ENCODE measurements around the gene ATOH8. TPM values are rescaled to one million over a fixed set of nuclear protein-coding genes. Genes with fewer than 3 reads are reported as not detected.

ATOH8 gene
- polyA plus RNA-seq, 1 donor (not counting 4 experiments of a cell fraction or from before 2014, with no cell fraction given): not detected

DNA sequence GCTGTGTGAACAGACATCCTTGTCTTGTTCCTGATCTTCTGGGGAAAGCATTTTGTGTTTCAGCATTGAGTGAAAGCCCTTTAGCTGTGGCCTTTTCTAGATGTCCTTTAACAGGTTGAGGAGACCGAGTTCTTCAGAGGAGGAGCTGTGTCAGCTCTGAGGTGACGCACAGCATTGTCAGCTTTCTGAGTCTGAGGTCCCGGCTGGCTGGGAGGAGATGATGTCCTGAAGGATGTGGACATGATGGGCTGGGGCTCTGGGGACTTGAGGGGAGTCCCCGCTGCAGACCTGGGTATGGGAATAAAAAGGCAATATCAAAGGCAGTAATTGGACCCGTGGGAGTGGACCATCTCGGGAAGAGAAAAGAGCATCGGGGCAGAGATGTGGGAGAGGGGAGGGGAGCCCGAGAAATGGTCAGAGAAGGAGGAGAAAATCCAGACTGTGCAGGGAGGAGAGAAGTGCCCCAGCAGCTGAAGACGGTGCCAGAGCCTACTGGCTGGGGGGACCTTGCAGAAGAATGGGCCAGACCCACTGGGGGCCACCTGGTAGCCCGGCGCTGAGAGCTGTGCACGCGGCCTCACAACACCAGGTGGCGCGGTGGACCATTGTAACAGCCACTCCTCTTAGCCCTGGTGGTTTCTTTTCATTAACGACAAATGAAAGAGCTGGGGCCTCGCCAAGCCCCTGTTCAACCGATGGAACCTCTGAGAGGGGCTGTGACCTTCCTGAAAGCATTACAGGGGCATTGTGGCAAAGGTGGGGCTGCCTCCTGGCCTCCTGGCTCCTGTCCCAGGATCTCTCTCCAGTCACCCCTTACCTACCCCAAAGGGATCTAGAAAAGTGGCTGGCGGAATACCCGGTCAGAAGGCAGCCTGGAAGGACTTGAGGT lies 73.4 kb downstream of the ATOH8 start:
- TF ChIP-seq EZH2 (IDR thresholded peaks at IDR 0.05; ENCODE audit: low read length): no peak
- TF ChIP-seq, protein P1, sequence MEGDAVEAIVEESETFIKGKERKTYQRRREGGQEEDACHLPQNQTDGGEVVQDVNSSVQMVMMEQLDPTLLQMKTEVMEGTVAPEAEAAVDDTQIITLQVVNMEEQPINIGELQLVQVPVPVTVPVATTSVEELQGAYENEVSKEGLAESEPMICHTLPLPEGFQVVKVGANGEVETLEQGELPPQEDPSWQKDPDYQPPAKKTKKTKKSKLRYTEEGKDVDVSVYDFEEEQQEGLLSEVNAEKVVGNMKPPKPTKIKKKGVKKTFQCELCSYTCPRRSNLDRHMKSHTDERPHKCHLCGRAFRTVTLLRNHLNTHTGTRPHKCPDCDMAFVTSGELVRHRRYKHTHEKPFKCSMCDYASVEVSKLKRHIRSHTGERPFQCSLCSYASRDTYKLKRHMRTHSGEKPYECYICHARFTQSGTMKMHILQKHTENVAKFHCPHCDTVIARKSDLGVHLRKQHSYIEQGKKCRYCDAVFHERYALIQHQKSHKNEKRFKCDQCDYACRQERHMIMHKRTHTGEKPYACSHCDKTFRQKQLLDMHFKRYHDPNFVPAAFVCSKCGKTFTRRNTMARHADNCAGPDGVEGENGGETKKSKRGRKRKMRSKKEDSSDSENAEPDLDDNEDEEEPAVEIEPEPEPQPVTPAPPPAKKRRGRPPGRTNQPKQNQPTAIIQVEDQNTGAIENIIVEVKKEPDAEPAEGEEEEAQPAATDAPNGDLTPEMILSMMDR (optimal IDR thresholded peaks at IDR 0.05 in 1 of 3, IDR thresholded peaks at IDR 0.05 in 1 of 3, conservative IDR thresholded peaks at IDR 0.05 in 1 of 3; ENCODE audit: extremely low read depth in 1 of 3, insufficient read depth in 2 of 3, low read length in 3 of 3): peak; percentile 73 to 90 (median 85)
- peak overlapping the region; percentile 85 for H2AFZ ChIP-seq (ENCODE audit: control insufficient read depth, low read length)
- peak overlapping the region in 2 of 3 experiments; percentile 66 to 67 for H3K4me3 ChIP-seq (ENCODE audit: control insufficient read depth in 2 of 3, extremely low read depth in 1 of 3, insufficient read depth in 2 of 3, low read depth in 1 of 3, low read length in 3 of 3)
- dilution Hi-C loops (cut with MboI; ENCODE audit: extremely low pct_ligation_motif_present, low sequenced_read_pairs): no loop called here
- no peaks in the 10 kb centered on the region for H3K27me3 ChIP-seq (ENCODE audit: control insufficient read depth, extremely low read depth, insufficient read depth, low read length)
- peak overlapping the region; percentile 49 for H3K9ac ChIP-seq (ENCODE audit: control insufficient read depth, extremely low read depth, insufficient read depth, low read length)
- H4K20me1 ChIP-seq (ENCODE audit: control insufficient read depth, extremely low read depth, insufficient read depth, low read length): no peaks in the 10 kb centered on the region
- no peaks in the 10 kb centered on the region for H3K9me1 ChIP-seq (ENCODE audit: control insufficient read depth, extremely low read depth, insufficient read depth, low read length)
- DNase-seq (ENCODE audit: low read depth, low spot score): no peak
- H3K4me1 ChIP-seq (ENCODE audit: control insufficient read depth, extremely low read depth, insufficient read depth, low read length): peaks cover 7% of the 10 kb centered on the region
- H3K79me2 ChIP-seq (ENCODE audit: control insufficient read depth, insufficient read depth, low read length): no peaks in the 10 kb centered on the region
- no peak overlapping the region for H3K27ac ChIP-seq (ENCODE audit: control insufficient read depth, insufficient read depth, low read length)
- no peak for FAIRE-seq
- no peaks in the 10 kb centered on the region for H3K9me3 ChIP-seq (ENCODE audit: control insufficient read depth, low read depth, low read length)
- peak overlapping the region; percentile 98 for H3K4me2 ChIP-seq (ENCODE audit: control insufficient read depth, extremely low read depth, insufficient read depth, low read depth, low read length)
- H3K36me3 ChIP-seq (ENCODE audit: control insufficient read depth in 2 of 2, extremely low read depth in 1 of 2, insufficient read depth in 2 of 2, low read length in 2 of 2): no peaks in the 10 kb centered on the region

GRCh38 chr2:85827879-85828569 lies 74.2 kb downstream of the ATOH8 start:
- dilution Hi-C loops (cut with MboI; ENCODE audit: extremely low pct_ligation_motif_present, low sequenced_read_pairs): no loop called here
- H3K4me3 ChIP-seq (ENCODE audit: control insufficient read depth in 2 of 3, extremely low read depth in 1 of 3, insufficient read depth in 2 of 3, low read depth in 1 of 3, low read length in 3 of 3): peak overlapping the region in 2 of 3 experiments; percentile 66 to 67
- H3K9me3 ChIP-seq (ENCODE audit: control insufficient read depth, low read depth, low read length): no peaks in the 10 kb centered on the region
- no peaks in the 10 kb centered on the region for H3K9me1 ChIP-seq (ENCODE audit: control insufficient read depth, extremely low read depth, insufficient read depth, low read length)
- peak overlapping the region; percentile 98 for H3K4me2 ChIP-seq (ENCODE audit: control insufficient read depth, extremely low read depth, insufficient read depth, low read depth, low read length)
- TF ChIP-seq, protein P1 (optimal IDR thresholded peaks at IDR 0.05 in 1 of 3, IDR thresholded peaks at IDR 0.05 in 1 of 3, conservative IDR thresholded peaks at IDR 0.05 in 1 of 3; ENCODE audit: extremely low read depth in 1 of 3, insufficient read depth in 2 of 3, low read length in 3 of 3): no peak
- no peak for TF ChIP-seq EZH2 (IDR thresholded peaks at IDR 0.05; ENCODE audit: low read length)
- DNase-seq (ENCODE audit: low read depth, low spot score) (no peak), FAIRE-seq (no peak)
- no peaks in the 10 kb centered on the region for H4K20me1 ChIP-seq (ENCODE audit: control insufficient read depth, extremely low read depth, insufficient read depth, low read length)
- H3K79me2 ChIP-seq (ENCODE audit: control insufficient read depth, insufficient read depth, low read length): no peaks in the 10 kb centered on the region
- no peaks in the 10 kb centered on the region for H3K36me3 ChIP-seq (ENCODE audit: control insufficient read depth in 2 of 2, extremely low read depth in 1 of 2, insufficient read depth in 2 of 2, low read length in 2 of 2)
- H3K27ac ChIP-seq (ENCODE audit: control insufficient read depth, insufficient read depth, low read length): no peak overlapping the region
- H2AFZ ChIP-seq (ENCODE audit: control insufficient read depth, low read length): peak overlapping the region; percentile 85
- H3K27me3 ChIP-seq (ENCODE audit: control insufficient read depth, extremely low read depth, insufficient read depth, low read length): no peaks in the 10 kb centered on the region
- H3K9ac ChIP-seq (ENCODE audit: control insufficient read depth, extremely low read depth, insufficient read depth, low read length): peak overlapping the region; percentile 49
- H3K4me1 ChIP-seq (ENCODE audit: control insufficient read depth, extremely low read depth, insufficient read depth, low read length): peaks cover 7% of the 10 kb centered on the region
